RPMI8226 (cell line): ENCODE measurements around the gene ZC3H18.
"Not testable (repeated sequence)": the region's sequence is repeated elsewhere in the genome, so short reads cannot be mapped to it uniquely, and the experiment has no call there.

ENCODE experiments used
- DNase-seq: peaks from one replicate; pipeline ENCODE4 v3.0.0-alpha.2; 2015

Gene ZC3H18

DNA sequence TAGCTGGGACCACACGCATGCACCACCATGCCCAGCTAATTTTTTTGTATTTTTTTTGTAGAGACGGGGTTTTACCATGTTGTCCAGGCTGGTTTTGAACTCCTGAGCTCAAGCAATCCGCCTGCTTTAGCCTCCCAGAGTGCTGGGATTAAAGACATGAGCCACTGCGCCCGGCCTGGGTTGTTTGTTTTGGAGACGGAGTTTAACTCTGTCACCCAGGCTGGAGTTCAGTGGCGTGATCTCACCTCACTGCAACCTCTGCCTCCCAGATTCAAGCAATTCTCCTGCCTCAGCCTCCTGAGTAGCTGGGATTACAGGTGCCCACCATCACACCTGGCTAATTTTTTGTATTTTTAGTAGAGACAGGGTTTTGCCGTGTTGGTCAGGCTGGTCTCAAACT, 39.2 kb downstream of the ZC3H18 start:
- DNase-seq: not testable (repeated sequence)

GRCh38 chr16:88610080-88610479, 39.9 kb downstream of the ZC3H18 start:
- no peak for DNase-seq

- DNase-seq: no peak
These were observed 41.0 kb downstream of the ZC3H18 start for GRCh38 chr16:88610909-88611812.

- DNase-seq: no peak
These were observed 43.1 kb downstream of the ZC3H18 start for GRCh38 chr16:88613293-88613692.

DNA sequence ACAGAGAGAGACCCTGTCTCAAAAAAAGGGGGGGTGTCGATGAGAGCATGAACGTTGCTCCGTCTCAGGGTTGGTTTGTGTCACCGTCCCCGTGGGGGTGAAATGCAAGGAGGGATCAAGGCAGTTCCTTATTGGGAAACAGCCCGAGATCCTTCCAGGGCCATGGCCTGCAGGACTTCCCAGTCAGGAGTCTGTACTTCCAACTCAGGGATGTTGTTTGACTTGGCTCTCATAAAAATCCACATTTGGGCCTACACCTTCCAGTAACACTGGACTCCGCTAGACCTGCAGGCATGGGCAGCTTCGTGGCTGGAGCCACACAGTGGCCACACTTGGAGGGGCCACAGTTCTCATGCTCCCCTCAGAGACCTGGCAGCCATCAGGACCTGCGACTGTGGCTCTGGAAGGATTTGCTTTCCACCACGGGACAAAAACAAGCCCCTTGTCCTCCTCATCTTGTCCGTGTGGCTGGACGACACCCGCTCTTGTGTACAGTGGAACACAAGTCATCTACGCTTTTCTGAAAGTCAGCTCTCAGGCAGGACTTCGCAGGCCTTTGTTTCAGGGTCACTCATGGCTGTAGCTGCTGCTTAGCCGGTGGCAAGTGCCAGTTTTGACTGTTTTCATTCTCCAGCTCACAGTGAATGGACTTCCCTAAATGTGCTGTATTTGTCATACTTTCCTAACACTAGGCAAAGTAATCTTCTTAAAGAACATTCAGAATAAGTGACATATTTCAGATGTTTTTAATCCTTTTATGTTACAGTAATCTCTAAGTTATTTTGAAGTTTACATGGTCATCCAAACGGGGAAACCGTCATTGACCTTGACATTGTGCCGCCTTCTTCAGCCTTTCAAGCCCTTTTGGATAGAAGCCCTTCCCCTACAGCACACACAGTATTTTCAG, 44.0 kb downstream of the ZC3H18 start:
- no peak for DNase-seq

- DNase-seq: no peak
These were observed 44.8 kb downstream of the ZC3H18 start for GRCh38 chr16:88614818-88615580.

- DNase-seq: no peak
These were observed 46.1 kb downstream of the ZC3H18 start for GRCh38 chr16:88616320-88616719.

DNA sequence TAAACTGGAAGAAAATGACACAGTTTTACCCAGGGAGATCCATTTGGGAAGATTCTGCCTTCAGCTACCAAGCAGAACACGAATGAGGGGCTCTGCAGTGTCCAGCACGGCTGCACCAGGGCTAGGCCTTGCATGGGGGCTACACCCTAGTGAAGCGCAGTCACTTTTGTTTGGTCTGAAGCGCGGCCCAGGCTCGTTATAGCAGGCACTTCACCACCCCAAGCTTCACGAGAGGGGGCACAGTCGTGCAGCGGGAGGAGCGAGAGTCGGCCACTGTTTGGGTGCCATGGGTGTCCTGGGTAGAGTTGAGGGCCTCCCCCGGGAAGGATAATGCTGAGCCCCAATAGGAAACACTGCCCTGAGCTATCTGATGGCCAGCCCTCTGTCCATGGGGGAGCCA, 46.5 kb downstream of the ZC3H18 start:
- DNase-seq: no peak

GRCh38 chr16:88617268-88618031, 47.2 kb downstream of the ZC3H18 start:
- DNase-seq: no peak

- DNase-seq: no peak
These were observed 48.2 kb downstream of the ZC3H18 start for GRCh38 chr16:88618182-88618955.

DNA sequence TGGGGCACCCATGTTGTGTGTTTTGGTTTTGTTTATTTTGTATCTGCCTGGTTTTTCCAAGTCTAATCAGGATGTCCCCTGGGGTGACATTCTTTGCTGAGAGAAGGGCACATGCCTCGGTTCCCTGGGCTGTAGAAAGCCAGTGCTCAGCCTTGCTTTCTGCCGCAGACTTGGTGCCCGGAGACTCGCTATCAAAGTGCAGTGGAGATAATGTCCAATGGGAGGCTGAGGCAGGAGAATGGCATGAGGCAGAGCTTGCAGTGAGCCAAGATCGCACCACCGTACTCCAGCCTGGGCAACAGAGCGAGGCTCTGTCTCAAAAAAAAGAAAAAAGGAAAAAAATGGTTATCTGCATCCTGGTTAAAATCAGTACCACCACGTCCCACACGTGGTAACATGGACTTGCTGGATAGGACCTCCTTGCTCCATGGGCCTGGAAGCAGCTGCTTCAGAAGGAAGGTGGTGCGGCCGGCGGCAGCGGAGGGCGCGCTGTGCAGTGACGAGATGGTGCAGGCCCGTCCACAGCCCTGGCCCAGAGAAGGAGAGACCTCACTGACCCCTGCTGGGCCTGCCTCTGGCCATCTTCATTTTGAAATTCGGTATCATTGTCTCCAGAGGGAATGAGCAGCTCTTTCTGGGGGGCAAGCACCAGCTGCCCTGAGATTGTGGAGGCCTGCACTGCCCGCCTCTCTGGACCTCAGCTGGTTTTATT, 48.9 kb downstream of the ZC3H18 start:
- DNase-seq: no peak

GRCh38 chr16:88619859-88620815, 49.9 kb downstream of the ZC3H18 start:
- no peak for DNase-seq

GRCh38 chr16:88622125-88622524, 51.9 kb downstream of the ZC3H18 start:
- no peak for DNase-seq

DNA sequence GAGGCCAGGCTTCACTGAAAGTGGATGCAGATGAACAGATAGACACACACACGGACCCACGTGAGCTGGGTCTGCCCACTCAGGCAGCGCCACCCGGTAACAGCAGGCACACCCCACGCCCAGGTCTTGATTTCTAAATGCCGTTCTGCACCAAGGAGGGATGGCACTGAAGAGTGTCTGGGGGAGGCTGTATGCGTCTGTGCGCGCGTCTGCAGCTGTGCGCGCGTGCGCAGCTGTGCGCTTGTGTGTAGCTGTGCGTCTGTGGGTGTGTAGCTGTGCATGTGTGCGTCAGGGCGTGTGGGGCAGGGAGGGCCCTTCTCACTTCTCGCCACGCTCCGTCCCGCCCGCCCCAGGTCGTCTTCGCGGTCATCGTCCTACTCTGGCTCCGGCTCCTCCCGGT, 52.7 kb downstream of the ZC3H18 start:
- no peak for DNase-seq

GRCh38 chr16:88623858-88624257, 53.7 kb downstream of the ZC3H18 start:
- no peak for DNase-seq

GRCh38 chr16:88624481-88624880, 54.3 kb downstream of the ZC3H18 start:
- DNase-seq: no peak

- DNase-seq: no peak
These were observed 54.9 kb downstream of the ZC3H18 start for GRCh38 chr16:88624977-88625576.

GRCh38 chr16:88626646-88627045, 56.4 kb downstream of the ZC3H18 start:
- no peak for DNase-seq
